ENCODE results near the gene SH3RF1. TPM values are rescaled to one million over a fixed set of nuclear protein-coding genes. Genes with fewer than 3 reads are reported as not detected.

The SH3RF1 gene
- total and polyA plus RNA-seq, 2 experiments from 2014 or later = 7.8 to 12.4 TPM

DNA sequence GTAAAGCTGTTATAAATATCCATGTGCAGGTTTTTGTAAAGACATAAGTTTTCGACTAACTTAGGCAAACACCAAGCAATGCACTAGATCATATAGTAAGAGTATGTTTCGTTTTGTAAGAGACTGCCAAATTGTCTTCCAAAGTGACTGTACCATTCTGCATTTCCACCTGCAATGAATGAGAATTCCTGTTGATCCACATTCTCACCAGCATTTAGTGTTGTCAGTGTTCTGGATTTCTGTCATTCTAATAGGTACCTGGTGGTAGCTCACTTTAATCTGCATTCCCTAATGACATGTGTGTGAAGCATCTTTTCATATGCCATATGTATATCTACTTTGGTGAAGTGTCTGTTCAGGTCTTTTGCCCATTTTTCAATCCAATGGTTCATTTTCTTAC is 57.8 kb downstream of the SH3RF1 start:
- Mint-ChIP-seq H3K27me3 (ENCODE audit: insufficient read depth, low read depth, poor library complexity) (no peaks in the 10 kb centered on the region), H3K4me3 (no peak overlapping the region), H3K36me3 (ENCODE audit: low read depth) (peaks cover 32% of the 10 kb centered on the region), H3K27ac (no peak overlapping the region), H3K9me3 (peaks cover 20% of the 10 kb centered on the region), H3K4me1 (peaks cover 21% of the 10 kb centered on the region)
- DNase-seq (ENCODE audit: low spot score) (no peak), ATAC-seq (no peak)
- Histone ChIP-seq H3K4me3 (no peak overlapping the region), H4K20me1 (replicated peaks; ENCODE audit: insufficient read depth) (no peaks in the 10 kb centered on the region), H3K9me2 (ENCODE audit: insufficient read depth) (no peaks in the 10 kb centered on the region), H3K4me1 (ENCODE audit: insufficient read depth) (peaks cover 13% of the 10 kb centered on the region), H3K27me3 (ENCODE audit: insufficient read depth) (no peaks in the 10 kb centered on the region), H2AFZ (no peak overlapping the region), H3K27ac (ENCODE audit: low read depth) (no peak overlapping the region), H3K79me2 (replicated peaks; ENCODE audit: insufficient read depth) (peaks cover 47% of the 10 kb centered on the region), H3K36me3 (ENCODE audit: insufficient read depth) (peaks cover 6% of the 10 kb centered on the region; the same call in 1 of the 2 replicates), H3K4me2 (no peak overlapping the region), H3F3A (replicated peaks; ENCODE audit: low read depth) (no peaks in the 10 kb centered on the region)
- no peak for TF ChIP-seq CREB1 (CRISPR knock-in tag; IDR thresholded peaks at IDR 0.05; ENCODE audit: low read depth)
- TF ChIP-seq CTCF (conservative IDR thresholded peaks at IDR 0.05; ENCODE audit: low read depth in 2 of 2) = no peak
- no peak for TF ChIP-seq ZNF331 (CRISPR knock-in tag; IDR thresholded peaks at IDR 0.05; ENCODE audit: low read depth)
- no peak for TF ChIP-seq REST (IDR thresholded peaks at IDR 0.05; ENCODE audit: unreplicated experiment)
- no peak for TF ChIP-seq ETS1 (IDR thresholded peaks at IDR 0.05)
- no peak for TF ChIP-seq POLR2AphosphoS5 (IDR thresholded peaks at IDR 0.05; ENCODE audit: low read depth)
- no peak for TF ChIP-seq NANOG (IDR thresholded peaks at IDR 0.05; ENCODE audit: borderline replicate concordance)
- no peak for TF ChIP-seq ZNF114 (CRISPR knock-in tag; IDR thresholded peaks at IDR 0.05)
- no peak for TF ChIP-seq ZNF462 (CRISPR knock-in tag; IDR thresholded peaks at IDR 0.05)
- no peak for TF ChIP-seq EZH2 (IDR thresholded peaks at IDR 0.05; ENCODE audit: low read depth, unreplicated experiment)

All from GM23338 (cell line).